HCT116 (cell line): ENCODE data around the gene COL28A1. TPM values are rescaled to one million over a fixed set of nuclear protein-coding genes. Genes with fewer than 3 reads are reported as not detected.

Experiments used
- ATAC-seq: fragments of 200-7000 bp; cut with Tn5 transposase; 2 replicates; pipeline ENCODE4 v1.9.1; 2020; ENCODE audit warnings: mild to moderate bottlenecking, moderate library complexity
- BruUV-seq: library from RNA; stranded (reverse); fragments of 400-500 nt; replicated peaks from 2 replicates; lab custom pipeline; 2021; lab: Mats Ljungman, UMichigan
- CTCF ChIA-PET: fragments of 300-600 bp; sonication (Branson Sonifier 250); formaldehyde crosslinking; loops from one replicate; lab custom pipeline; 2021; ENCODE audit warnings: antibody characterized with exemption; lab: Charles Lee
- POLR2A ChIA-PET: fragments of 300-600, 350-600 bp; sonication (Branson Sonifier 250); formaldehyde crosslinking; loops from one replicate; lab custom pipeline; 2021; ENCODE audit warnings: antibody characterized with exemption; lab: Charles Lee
- RAD21 ChIA-PET, 2 experiments: fragments of 300-600 bp; sonication (Branson Sonifier 250); formaldehyde crosslinking; loops; one replicate each; lab custom pipeline; 2023; ENCODE audit warnings: low total read pairs in 2 of 2; ENCODE audit not compliant: uncharacterized antibody in 2 of 2, unreplicated experiment in 2 of 2, low non-redundant PET in 1 of 2; lab: Charles Lee
- DNase-seq: peaks from one replicate; pipeline ENCODE4 v3.0.0-alpha.2; 2010; ENCODE audit warnings: low read depth, low spot score
- H2AFZ ChIP-seq: fragments of 200-600 bp; shearing (Covaris generic), sonication (generic); 2 replicates; pipeline ENCODE4 v1.6.1; 2017; ENCODE audit warnings: low read depth, mixed run types, mixed read lengths, antibody characterized with exemption, low read length; ENCODE audit not compliant: poor library complexity, severe bottlenecking
- H3K27ac ChIP-seq: 2 replicates; pipeline ENCODE4 v1.5.1; 2012; ENCODE audit warnings: low read depth, low read length
- H3K27me3 ChIP-seq: fragments of 200-600 bp; sonication (generic); 2 replicates; pipeline ENCODE4 v1.6.1; 2016; ENCODE audit warnings: mixed run types, low read length, mixed read lengths; ENCODE audit not compliant: insufficient read depth
- H3K36me3 ChIP-seq, 2 experiments: fragments of 200-500 bp in 1 of 2; fragments of 200-600 bp in 1 of 2; sonication (Bioruptor generic) in 1 of 2; sonication (generic) in 1 of 2; 2 replicates each; pipeline versions ENCODE4 v1.5.1 to v1.6.1; 2014 to 2016; ENCODE audit warnings: low read length in 2 of 2, inconsistent platforms in 1 of 2, mixed read lengths in 1 of 2, mixed run types in 1 of 2; ENCODE audit not compliant: insufficient read depth in 2 of 2, control insufficient read depth in 1 of 2
- H3K4me1 ChIP-seq, 2 experiments: fragments of 200-600 bp in 1 of 2; sonication (generic) in 1 of 2; 2 replicates each; pipeline versions ENCODE4 v1.5.1 to v1.6.1; 2012 to 2017; ENCODE audit warnings: low read length in 2 of 2, inconsistent platforms in 1 of 2, mild to moderate bottlenecking in 1 of 2, mixed read lengths in 1 of 2, mixed run types in 1 of 2, moderate library complexity in 1 of 2; ENCODE audit not compliant: insufficient read depth in 2 of 2, control insufficient read depth in 1 of 2
- H3K4me2 ChIP-seq: fragments of 200-600 bp; sonication (generic); 2 replicates; pipeline ENCODE4 v1.6.1; 2017; ENCODE audit warnings: mixed run types, low read length, mixed read lengths
- H3K4me3 ChIP-seq, 2 experiments: fragments of 200-600 bp in 1 of 2; sonication (generic) in 1 of 2; replicated peaks in 1 of 2; 2 replicates each; pipeline ENCODE4 v1.5.1; 2011 to 2016; ENCODE audit warnings: low read length in 2 of 2, control low read depth in 1 of 2, low read depth in 1 of 2, mild to moderate bottlenecking in 1 of 2, mixed read lengths in 1 of 2, mixed run types in 1 of 2
- H3K79me2 ChIP-seq: fragments of 200-600 bp; sonication (generic); 2 replicates; pipeline ENCODE4 v1.6.1; 2017; ENCODE audit warnings: mild to moderate bottlenecking, mixed run types, low read length, moderate library complexity, mixed read lengths; ENCODE audit not compliant: insufficient read depth
- H3K9ac ChIP-seq: fragments of 200-600 bp; sonication (generic); 2 replicates; pipeline ENCODE4 v1.6.1; 2016; ENCODE audit warnings: low read length, mixed read lengths
- H3K9me2 ChIP-seq: fragments of 200-600 bp; sonication (generic), shearing (Covaris generic); 2 replicates; pipeline ENCODE4 v1.6.1; 2017; ENCODE audit warnings: mixed run types, mild to moderate bottlenecking, moderate library complexity; ENCODE audit not compliant: insufficient read depth
- H3K9me3 ChIP-seq, 2 experiments: fragments of 200-500 bp in 1 of 2; fragments of 200-600 bp in 1 of 2; sonication (Bioruptor generic) in 1 of 2; sonication (generic) in 1 of 2; 2 replicates each; pipeline ENCODE4 v1.6.1; 2014 to 2017; ENCODE audit warnings: low read length in 2 of 2, mixed read lengths in 2 of 2, inconsistent platforms in 1 of 2, low read depth in 1 of 2, mild to moderate bottlenecking in 1 of 2, mixed run types in 1 of 2, moderate library complexity in 1 of 2; ENCODE audit not compliant: control insufficient read depth in 1 of 2, insufficient read depth in 1 of 2
- H4K20me1 ChIP-seq: fragments of 200-600 bp; sonication (generic), shearing (Covaris generic); 2 replicates; pipeline ENCODE4 v1.6.1; 2017; ENCODE audit warnings: mixed run types, mild to moderate bottlenecking, moderate library complexity; ENCODE audit not compliant: insufficient read depth
- ATF3 ChIP-seq: IDR thresholded peaks from 2 replicates; pipeline ENCODE4 v1.6.1; 2012
- CEBPB ChIP-seq: IDR thresholded peaks from 2 replicates; pipeline ENCODE4 v1.6.1; 2012; ENCODE audit warnings: low read depth
- CTCF ChIP-seq, 3 experiments: fragments of 200-600 bp in 1 of 3; sonication (generic) in 1 of 3; IDR thresholded peaks in 2 of 3; conservative IDR thresholded peaks in 1 of 3; 2 replicates each; pipeline ENCODE4 v1.5.1; 2012 to 2017; ENCODE audit warnings: low read depth in 2 of 3, low read length in 2 of 3, antibody characterized with exemption in 1 of 3, borderline replicate concordance in 1 of 3, control low read depth in 1 of 3, mild to moderate bottlenecking in 1 of 3, mixed read lengths in 1 of 3, mixed run types in 1 of 3, moderate library complexity in 1 of 3; ENCODE audit not compliant: insufficient read depth in 1 of 3
- EGR1 ChIP-seq: IDR thresholded peaks from 2 replicates; pipeline ENCODE4 v1.6.1; 2012; ENCODE audit warnings: low read depth
- EZH2 ChIP-seq: fragments of 200-600 bp; sonication (generic); IDR thresholded peaks from 2 replicates; pipeline ENCODE4 v1.6.1; 2017; ENCODE audit warnings: antibody characterized with exemption, mixed run types
- EZH2phosphoT487 ChIP-seq: fragments of 200-600 bp; IDR thresholded peaks from 2 replicates; pipeline ENCODE4 v1.6.1; 2018; ENCODE audit warnings: antibody characterized with exemption, borderline replicate concordance
- JUND ChIP-seq: IDR thresholded peaks from 2 replicates; pipeline ENCODE4 v1.6.1; 2012
- SRF ChIP-seq: IDR thresholded peaks from 2 replicates; pipeline ENCODE4 v1.6.1; 2012; ENCODE audit warnings: low read depth
- TCF7L2 ChIP-seq: IDR thresholded peaks from 2 replicates; pipeline ENCODE4 v1.7.0; 2011; ENCODE audit warnings: borderline replicate concordance, inconsistent platforms; ENCODE audit not compliant: insufficient read depth, insufficient read length; ENCODE audit errors: extremely low read depth
- YY1 ChIP-seq: IDR thresholded peaks from 2 replicates; pipeline ENCODE4 v1.6.1; 2011; ENCODE audit warnings: low read length, low read depth, moderate library complexity, mild to moderate bottlenecking; ENCODE audit not compliant: insufficient replicate concordance; ENCODE audit errors: extremely low read depth
- ZFX ChIP-seq: fragments of 450-650 bp; IDR thresholded peaks from 2 replicates; pipeline ENCODE4 v1.6.1; 2017
- ZNF274 ChIP-seq: fragments of 200-500 bp; sonication (Bioruptor generic); IDR thresholded peaks from 2 replicates; pipeline ENCODE4 v1.6.1; 2014; ENCODE audit warnings: mild to moderate bottlenecking, low read depth, low read length, inconsistent platforms
- intact Hi-C: fragments of 100-400 bp; cut with micrococcal nuclease; formaldehyde crosslinking; loops from 2 replicates; pipeline ENCODE4 v1.10.0; 2022
- total RNA-seq: library from RNA; stranded (reverse); gene quantifications from one replicate; pipeline ENCODE4 v1.2.1, GENCODE V29; 2021; ENCODE audit not compliant: unreplicated experiment

COL28A1 gene
- total RNA-seq, 1 experiment from 2014 or later: 0.12 TPM

- TF ChIP-seq SRF (no peak), YY1 (peak; percentile 54), CEBPB (no peak), TCF7L2 (no peak), EZH2phosphoT487 (no peak), ATF3 (no peak), JUND (no peak), EZH2 (no peak)
Observed at GRCh38 chr7:7424151-7424873, 111.4 kb downstream of the COL28A1 start (continued).

GRCh38 chr7:7422641-7423040, 113.0 kb downstream of the COL28A1 start:
- H3K4me2 ChIP-seq: no peak overlapping the region
- no peaks in the 10 kb centered on the region for H3K36me3 ChIP-seq
- TF ChIP-seq ZNF274: no peak
- TF ChIP-seq ZFX: no peak
- no peak for TF ChIP-seq CTCF (IDR thresholded peaks at IDR 0.05 in 2 of 3, conservative IDR thresholded peaks at IDR 0.05 in 1 of 3; ENCODE audit: borderline replicate concordance in 1 of 3, insufficient read depth in 1 of 3, low read depth in 2 of 3, low read length in 2 of 3)
- TF ChIP-seq JUND: no peak
- TF ChIP-seq EGR1: no peak
- H3K79me2 ChIP-seq: no peaks in the 10 kb centered on the region
- RAD21 ChIA-PET: no interaction called here
- ATAC-seq (no peak), DNase-seq (no peak)
- no peaks in the 10 kb centered on the region for H3K9me2 ChIP-seq
- peaks cover 0 to 3% of the 10 kb centered on the region in 2 experiments; a peak in 2 of 4 replicates for H3K4me1 ChIP-seq
- no peak overlapping the region for H3K9ac ChIP-seq
- no peak overlapping the region for H2AFZ ChIP-seq
- H3K9me3 ChIP-seq: no peaks in the 10 kb centered on the region
- intact Hi-C loops: loop anchor here (5.0 to 10.0 kb wide), 3 partner anchors 342 to 795 kb away; no protein-coding TSS in a partner anchor
- CTCF ChIA-PET: interaction anchor here (1.2 to 2.7 kb wide), 3 partner anchors 315 to 873 kb away, joined by 6 to 12 read pairs (median 6); no protein-coding TSS in a partner anchor
- POLR2A ChIA-PET: interaction anchor here (1.0 kb wide), 1 partner anchor 16 kb away, joined by 3 read pairs; no protein-coding TSS in a partner anchor
- no TSS peak for BruUV-seq
- H3K27me3 ChIP-seq: no peaks in the 10 kb centered on the region
- H4K20me1 ChIP-seq: no peaks in the 10 kb centered on the region
- no peak overlapping the region for H3K4me3 ChIP-seq
- H3K27ac ChIP-seq: no peak overlapping the region
